ENCODE data around the gene SYNDIG1. TPM values are rescaled to one million over a fixed set of nuclear protein-coding genes. Genes with fewer than 3 reads are reported as not detected.

The SYNDIG1 gene
- total RNA-seq, 4 donors from 2014 or later = not detected

DNA sequence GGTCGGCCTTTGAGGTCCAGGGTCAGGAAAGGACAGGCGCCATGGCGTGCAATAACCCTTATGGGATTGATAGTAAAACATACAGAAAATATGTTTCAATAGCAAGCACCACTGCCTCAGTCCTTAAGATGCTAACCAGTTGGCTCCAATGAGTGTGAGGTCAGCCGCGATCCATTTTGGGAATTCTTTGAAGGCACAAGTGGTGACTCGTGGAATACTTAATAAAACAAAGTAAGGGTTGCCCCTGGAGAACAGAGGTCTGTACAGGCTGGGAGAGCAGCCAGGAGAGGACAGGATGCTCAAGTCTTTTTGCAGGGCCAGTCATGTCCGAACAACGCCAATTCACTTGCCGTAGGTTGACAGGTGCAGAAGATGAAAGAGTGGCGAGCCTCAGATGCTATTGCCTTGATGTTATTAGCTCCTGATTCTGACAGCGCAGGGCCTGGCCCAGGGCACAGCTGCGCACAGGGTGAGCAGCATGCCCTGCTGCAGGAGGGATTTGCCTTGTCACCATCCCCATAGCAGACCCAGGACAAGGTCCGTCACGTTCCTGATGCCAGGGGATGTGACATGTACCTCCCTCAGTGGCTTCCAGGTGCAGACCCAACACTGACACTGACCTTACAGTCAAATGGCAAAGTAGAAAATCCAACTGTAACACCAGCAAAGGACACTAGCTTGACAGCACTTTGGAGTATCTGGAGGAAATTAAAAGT is 21.8 kb downstream of the SYNDIG1 start:
- 55 to 64% methylated on average over 11 to 12 of the region's 14 CpGs for WGBS, 2 donors
- no peak overlapping the region for H3K27ac ChIP-seq
- H3K4me1 ChIP-seq = no peaks in the 10 kb centered on the region
- TF ChIP-seq, protein P1, sequence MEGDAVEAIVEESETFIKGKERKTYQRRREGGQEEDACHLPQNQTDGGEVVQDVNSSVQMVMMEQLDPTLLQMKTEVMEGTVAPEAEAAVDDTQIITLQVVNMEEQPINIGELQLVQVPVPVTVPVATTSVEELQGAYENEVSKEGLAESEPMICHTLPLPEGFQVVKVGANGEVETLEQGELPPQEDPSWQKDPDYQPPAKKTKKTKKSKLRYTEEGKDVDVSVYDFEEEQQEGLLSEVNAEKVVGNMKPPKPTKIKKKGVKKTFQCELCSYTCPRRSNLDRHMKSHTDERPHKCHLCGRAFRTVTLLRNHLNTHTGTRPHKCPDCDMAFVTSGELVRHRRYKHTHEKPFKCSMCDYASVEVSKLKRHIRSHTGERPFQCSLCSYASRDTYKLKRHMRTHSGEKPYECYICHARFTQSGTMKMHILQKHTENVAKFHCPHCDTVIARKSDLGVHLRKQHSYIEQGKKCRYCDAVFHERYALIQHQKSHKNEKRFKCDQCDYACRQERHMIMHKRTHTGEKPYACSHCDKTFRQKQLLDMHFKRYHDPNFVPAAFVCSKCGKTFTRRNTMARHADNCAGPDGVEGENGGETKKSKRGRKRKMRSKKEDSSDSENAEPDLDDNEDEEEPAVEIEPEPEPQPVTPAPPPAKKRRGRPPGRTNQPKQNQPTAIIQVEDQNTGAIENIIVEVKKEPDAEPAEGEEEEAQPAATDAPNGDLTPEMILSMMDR (IDR thresholded peaks at IDR 0.05) = no peak
- no peak for TF ChIP-seq POLR2A (IDR thresholded peaks at IDR 0.05)
- no peaks in the 10 kb centered on the region for H3K27me3 ChIP-seq
- intact Hi-C loops (cut with DNase I) = no loop called here
- H3K9me3 ChIP-seq = no peaks in the 10 kb centered on the region
- no peak for DNase-seq
- no peak overlapping the region for H3K4me3 ChIP-seq
- H3K36me3 ChIP-seq = no peaks in the 10 kb centered on the region

GRCh38 chr20:24492031-24492607 is 22.7 kb downstream of the SYNDIG1 start:
- Histone ChIP-seq H3K4me3 (no peak overlapping the region), H3K9me3 (no peaks in the 10 kb centered on the region), H3K36me3 (no peaks in the 10 kb centered on the region), H3K27me3 (no peaks in the 10 kb centered on the region), H3K27ac (no peak overlapping the region), H3K4me1 (no peaks in the 10 kb centered on the region)
- WGBS, 2 donors = 69 to 85% methylated on average over 10 to 14 of the region's 16 CpGs
- intact Hi-C loops (cut with DNase I) = no loop called here
- DNase-seq = no peak
- TF ChIP-seq, protein P1 (IDR thresholded peaks at IDR 0.05) = no peak
- TF ChIP-seq POLR2A (IDR thresholded peaks at IDR 0.05) = no peak

DNA sequence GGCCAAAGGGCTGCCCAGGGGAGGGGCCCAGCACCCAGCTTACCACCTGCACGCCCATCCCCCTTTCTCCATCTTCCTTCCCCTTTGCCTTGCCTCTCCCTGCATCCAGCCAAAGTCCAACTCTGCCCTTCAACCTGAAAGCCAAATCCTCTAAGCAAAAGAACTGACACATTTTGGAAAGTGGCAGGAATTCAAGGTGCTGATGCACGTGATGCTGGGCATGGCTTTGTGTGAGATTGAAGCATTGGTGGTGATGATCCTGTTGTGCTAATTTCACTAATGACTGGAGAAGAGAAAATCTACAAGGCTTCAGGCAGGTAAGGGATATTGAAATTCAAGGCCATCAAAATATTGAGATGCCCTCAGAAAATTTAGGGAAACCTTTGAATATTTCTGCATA is 23.3 kb downstream of the SYNDIG1 start:
- 77 to 80% methylated on average over 2 of the region's 2 CpGs for WGBS, 2 donors
- H3K27ac ChIP-seq = no peak overlapping the region
- TF ChIP-seq, protein P1 (IDR thresholded peaks at IDR 0.05) = no peak
- no peak for TF ChIP-seq POLR2A (IDR thresholded peaks at IDR 0.05)

GRCh38 chr20:24493181-24493580 is 23.8 kb downstream of the SYNDIG1 start:
- H3K4me3 ChIP-seq = no peak overlapping the region
- no peaks in the 10 kb centered on the region for H3K4me1 ChIP-seq
- H3K36me3 ChIP-seq = no peaks in the 10 kb centered on the region
- no peaks in the 10 kb centered on the region for H3K9me3 ChIP-seq
- H3K27me3 ChIP-seq = no peaks in the 10 kb centered on the region
- H3K27ac ChIP-seq = no peak overlapping the region
- WGBS, 2 donors = 84 to 100% methylated on average over 2 to 4 of the region's 4 CpGs
- intact Hi-C loops (cut with DNase I) = no loop called here
- TF ChIP-seq, protein P1 (IDR thresholded peaks at IDR 0.05) = no peak
- no peak for TF ChIP-seq POLR2A (IDR thresholded peaks at IDR 0.05)
- no peak for DNase-seq

More for the DNA sequence above, 23.3 kb downstream of the SYNDIG1 start:
- intact Hi-C loops (cut with DNase I) = no loop called here
- Histone ChIP-seq H3K27me3 (no peaks in the 10 kb centered on the region), H3K9me3 (no peaks in the 10 kb centered on the region), H3K36me3 (no peaks in the 10 kb centered on the region), H3K4me3 (no peak overlapping the region), H3K4me1 (no peaks in the 10 kb centered on the region)
- DNase-seq = no peak

DNA sequence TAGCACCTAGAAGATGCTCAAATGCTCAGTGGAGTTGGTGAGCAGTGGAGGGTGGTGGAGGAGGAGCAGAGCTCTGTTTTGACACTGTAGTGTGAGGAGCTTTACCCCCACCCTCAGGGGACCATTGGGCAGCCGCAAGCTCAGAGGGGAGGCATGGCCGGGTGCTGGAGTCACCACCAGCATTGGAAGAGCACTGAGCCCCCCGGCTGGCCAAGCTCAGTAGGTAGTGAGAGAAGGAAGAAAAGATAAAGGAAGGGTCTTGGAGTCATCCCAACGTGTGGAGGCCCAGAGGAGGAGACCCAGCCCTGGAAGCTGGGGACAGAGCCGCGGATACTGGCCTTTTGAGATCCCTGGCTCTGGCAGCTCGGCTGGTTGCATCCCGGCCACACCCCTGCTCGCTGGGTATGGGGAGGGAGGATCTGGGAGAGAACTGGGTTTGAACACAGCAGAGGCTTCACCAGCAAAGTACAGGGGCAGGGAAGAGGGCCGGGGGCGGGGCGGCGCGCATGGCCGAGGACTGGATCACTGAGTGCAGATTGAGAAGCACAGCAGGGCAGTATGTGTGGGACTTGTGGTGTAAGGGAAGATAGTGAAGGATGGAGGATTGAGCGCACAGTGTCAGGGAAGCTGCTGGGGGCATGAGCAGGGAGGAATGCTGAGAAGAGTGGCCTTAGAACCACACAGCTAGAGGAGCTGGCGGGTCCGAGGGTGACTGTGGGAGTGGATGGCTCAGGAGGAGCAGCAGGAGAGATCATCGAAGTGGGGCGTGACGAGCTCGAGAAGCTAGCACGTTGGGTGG is 24.4 kb downstream of the SYNDIG1 start:
- intact Hi-C loops (cut with DNase I) = no loop called here
- no peak overlapping the region for H3K27ac ChIP-seq
- no peaks in the 10 kb centered on the region for H3K27me3 ChIP-seq
- no peak for DNase-seq
- no peaks in the 10 kb centered on the region for H3K4me1 ChIP-seq
- H3K9me3 ChIP-seq = no peaks in the 10 kb centered on the region
- H3K4me3 ChIP-seq = no peak overlapping the region
- no peaks in the 10 kb centered on the region for H3K36me3 ChIP-seq
- WGBS, 2 donors = 76 to 92% methylated on average over 14 to 21 of the region's 23 CpGs
- TF ChIP-seq, protein P1 (IDR thresholded peaks at IDR 0.05) = no peak
- TF ChIP-seq POLR2A (IDR thresholded peaks at IDR 0.05) = no peak
